B cell (primary cell): ENCODE data around the gene MDM1.

ENCODE experiments used
- CTCF ChIP-seq: fragments of 200-600 bp; IDR thresholded peaks from one replicate; pipeline ENCODE4 v1.8.0; 2022; ENCODE audit warnings: antibody characterized with exemption, mild to moderate bottlenecking
- EZH2 ChIP-seq: IDR thresholded peaks from 2 replicates; pipeline ENCODE4 v1.6.1; 2012; ENCODE audit warnings: borderline replicate concordance, low read depth, mild to moderate bottlenecking, moderate library complexity, low read length; ENCODE audit not compliant: insufficient read depth, poor library complexity, severe bottlenecking

GRCh38 chr12:68267892-68268396 lies 64.2 kb downstream of the MDM1 start:
- no peak for TF ChIP-seq EZH2
- TF ChIP-seq CTCF = no peak
